HFF-Myc (cell line): ENCODE measurements around the gene INTS14.

Experiments used
- DNase-seq: peaks from one replicate; pipeline ENCODE4 v3.0.0-alpha.2; 2011; ENCODE audit warnings: low read depth; ENCODE audit errors: extremely low read depth
- H3K4me3 ChIP-seq: replicated peaks from 2 replicates; pipeline ENCODE4 v1.5.1; 2011; ENCODE audit warnings: low read depth, mild to moderate bottlenecking, control low read depth, low read length
- TF ChIP-seq, protein P1 (sequence below): IDR thresholded peaks from 2 replicates; pipeline ENCODE4 v1.5.1; 2012; ENCODE audit warnings: mild to moderate bottlenecking, low read depth, low read length, control low read depth; ENCODE audit errors: missing control alignments

The INTS14 gene

DNA sequence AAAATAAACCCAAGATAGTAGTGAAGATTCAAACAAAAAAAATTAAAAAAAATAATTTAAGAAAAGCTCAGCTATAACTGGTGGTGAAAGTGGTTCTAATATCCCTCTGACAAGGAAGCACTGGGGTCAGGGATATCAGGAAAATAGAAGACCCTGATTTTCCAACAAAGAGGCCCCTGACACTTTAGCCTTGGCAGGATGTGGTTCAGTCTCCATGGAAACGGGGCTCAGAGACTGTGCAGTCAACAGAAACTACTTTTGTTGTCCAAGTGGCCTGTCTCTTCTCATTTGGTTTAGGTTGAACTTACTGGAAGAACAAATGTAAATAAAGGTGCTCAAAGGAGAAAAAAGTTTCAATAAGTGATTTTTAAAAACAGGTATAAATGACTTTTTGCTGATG lies 27.2 kb downstream of the INTS14 start:
- peak; percentile 56 for DNase-seq
- TF ChIP-seq, protein P1, sequence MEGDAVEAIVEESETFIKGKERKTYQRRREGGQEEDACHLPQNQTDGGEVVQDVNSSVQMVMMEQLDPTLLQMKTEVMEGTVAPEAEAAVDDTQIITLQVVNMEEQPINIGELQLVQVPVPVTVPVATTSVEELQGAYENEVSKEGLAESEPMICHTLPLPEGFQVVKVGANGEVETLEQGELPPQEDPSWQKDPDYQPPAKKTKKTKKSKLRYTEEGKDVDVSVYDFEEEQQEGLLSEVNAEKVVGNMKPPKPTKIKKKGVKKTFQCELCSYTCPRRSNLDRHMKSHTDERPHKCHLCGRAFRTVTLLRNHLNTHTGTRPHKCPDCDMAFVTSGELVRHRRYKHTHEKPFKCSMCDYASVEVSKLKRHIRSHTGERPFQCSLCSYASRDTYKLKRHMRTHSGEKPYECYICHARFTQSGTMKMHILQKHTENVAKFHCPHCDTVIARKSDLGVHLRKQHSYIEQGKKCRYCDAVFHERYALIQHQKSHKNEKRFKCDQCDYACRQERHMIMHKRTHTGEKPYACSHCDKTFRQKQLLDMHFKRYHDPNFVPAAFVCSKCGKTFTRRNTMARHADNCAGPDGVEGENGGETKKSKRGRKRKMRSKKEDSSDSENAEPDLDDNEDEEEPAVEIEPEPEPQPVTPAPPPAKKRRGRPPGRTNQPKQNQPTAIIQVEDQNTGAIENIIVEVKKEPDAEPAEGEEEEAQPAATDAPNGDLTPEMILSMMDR: no peak
- H3K4me3 ChIP-seq: no peak overlapping the region

DNA sequence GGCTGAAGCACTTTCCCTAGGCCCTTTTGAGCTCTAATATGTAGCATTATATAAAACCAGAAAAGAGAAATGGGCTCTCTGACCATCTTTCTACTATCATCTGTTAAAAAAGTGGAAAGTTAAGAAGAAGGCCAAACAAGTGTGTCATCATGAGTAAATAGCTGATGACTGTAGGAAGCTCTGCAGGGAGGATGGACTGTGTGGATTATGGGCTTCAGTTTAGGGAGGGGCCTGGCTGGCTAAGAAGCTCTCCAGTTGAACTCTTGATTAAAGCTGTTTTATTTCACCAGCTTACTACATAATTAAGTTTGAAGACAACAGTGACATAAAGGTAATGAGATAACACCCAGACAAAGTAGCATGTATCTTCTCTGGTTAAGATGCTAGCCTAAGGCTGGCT lies 30.6 kb downstream of the INTS14 start:
- no peak for DNase-seq
- TF ChIP-seq, protein P1: no peak

DNA sequence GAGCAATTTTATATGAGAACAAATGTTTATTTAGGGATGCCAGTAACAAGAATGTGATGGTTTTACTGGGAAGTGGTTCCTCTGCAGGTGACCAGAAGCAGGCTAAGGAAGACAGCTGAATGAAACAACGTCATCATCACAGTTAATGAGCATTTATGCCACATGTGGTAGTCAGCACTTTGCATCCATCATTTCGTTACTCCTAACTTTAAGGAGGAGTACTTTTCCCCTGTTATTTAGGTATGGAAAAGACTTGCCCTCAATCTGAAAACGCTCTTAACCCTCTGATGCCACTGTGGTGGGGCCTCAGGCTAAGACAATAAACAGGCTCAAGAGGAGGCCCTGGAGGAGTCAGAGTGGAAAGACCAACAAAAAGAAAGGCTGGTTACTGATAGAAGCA lies 31.2 kb downstream of the INTS14 start:
- TF ChIP-seq, protein P1: no peak
- H3K4me3 ChIP-seq: no peak overlapping the region
- no peak for DNase-seq

More for the DNA sequence above, 30.6 kb downstream of the INTS14 start:
- H3K4me3 ChIP-seq: no peak overlapping the region

DNA sequence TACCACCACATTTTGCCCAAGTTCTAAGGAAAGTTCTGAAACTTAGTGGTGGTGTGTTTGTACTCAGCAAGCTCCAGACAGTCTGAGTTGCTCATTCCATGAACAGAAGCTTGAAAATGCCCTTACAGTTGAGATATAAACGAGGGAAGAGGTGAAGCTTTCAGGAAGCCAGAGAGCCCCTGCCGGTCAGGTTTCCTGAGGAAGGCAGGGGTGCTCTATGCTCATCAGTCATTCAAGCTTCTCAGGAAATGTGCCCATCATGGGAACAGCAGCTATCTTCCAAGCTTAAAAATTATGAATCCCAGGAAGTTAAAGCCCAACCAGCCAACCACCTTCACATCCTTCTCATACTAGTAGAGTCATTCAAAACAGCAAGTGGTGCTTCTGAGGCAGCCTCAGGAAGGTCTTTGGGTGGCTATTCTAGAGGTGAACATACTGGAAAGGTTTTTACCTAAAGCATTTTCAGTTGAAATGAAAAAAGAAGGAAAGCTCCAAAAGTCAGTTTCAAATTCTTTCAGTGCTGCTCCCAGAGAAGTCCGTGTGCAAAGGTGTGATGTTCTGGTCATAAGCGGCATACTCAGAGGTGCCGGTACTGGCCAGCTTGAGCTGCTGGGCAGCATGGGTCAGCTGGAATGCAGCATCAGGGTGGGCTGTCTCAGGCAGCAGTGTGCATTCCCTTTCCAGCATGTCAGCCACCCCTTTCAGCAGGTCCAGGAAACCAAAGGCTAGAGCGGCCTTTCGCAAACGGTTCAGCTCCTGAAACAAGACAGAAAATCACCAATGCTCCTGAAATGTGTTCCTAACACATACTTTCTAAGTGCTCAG lies 31.8 kb downstream of the INTS14 start:
- TF ChIP-seq, protein P1: no peak
- no peak for DNase-seq
- no peak overlapping the region for H3K4me3 ChIP-seq

DNA sequence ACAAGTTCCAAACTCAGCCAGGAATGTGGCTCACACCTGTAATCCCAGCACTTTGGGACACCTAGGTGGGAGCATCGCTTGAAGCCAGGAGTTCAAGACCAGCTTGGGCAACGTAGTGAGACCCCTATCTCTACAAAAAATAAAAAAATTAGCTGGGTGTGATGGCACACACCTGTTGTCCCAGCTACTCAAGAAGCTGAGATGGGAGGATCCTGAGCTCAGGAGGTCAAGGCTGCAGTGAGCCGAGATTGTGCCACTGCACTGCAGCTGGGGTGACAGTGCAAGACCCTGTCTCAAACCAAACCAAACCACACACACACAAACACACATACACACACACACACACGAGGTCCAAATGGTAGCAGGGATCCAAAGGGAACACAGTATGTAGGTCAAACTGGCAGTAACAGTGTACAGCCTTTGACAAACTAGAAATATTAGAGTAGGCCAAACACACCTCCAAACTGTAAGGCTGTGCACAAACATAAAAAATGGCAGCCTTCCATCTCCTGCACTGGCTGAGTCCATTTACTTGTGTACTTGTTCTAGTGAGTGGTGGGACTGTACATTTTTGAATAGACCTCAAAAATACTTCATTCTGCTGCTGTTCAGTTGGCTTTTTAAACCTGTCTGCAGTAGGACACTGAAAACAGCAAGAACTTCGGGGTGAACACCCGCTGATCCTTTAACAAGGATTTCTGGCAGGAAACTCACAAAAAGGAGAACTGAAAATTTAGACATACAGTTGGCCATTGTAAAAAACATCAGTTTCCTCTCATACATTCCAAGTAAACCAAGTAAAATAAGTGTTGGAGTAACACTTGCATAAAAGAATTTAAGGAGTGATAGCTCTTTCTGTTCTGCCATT lies 33.6 kb downstream of the INTS14 start:
- DNase-seq: no peak
- TF ChIP-seq, protein P1: no peak
- H3K4me3 ChIP-seq: no peak overlapping the region

DNA sequence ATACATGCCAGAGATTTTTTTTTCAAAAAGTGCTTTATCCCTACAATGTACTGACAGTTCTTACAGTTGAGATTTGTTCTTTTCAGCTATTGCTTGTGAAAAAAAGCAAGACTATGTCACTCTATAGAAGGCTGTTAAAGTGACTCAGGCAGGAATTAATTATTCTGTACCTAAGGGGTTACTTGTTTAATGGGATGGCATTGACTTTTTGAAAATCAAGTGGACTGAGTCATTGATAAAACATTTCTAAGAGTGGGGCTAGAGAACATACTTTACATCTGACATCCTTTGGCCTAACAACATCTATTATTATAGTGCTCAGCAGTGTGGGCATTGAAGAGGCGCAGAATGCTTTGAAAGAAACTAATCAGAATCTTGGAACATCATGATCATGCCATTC lies 34.3 kb downstream of the INTS14 start:
- no peak overlapping the region for H3K4me3 ChIP-seq
- TF ChIP-seq, protein P1: no peak
- DNase-seq: no peak
